Glutamatergic neuron (in vitro differentiated cells): ENCODE data around the gene MTNR1A. TPM values are rescaled to one million over a fixed set of nuclear protein-coding genes. Genes with fewer than 3 reads are reported as not detected.

Source experiments
- DNase-seq: peaks from one replicate; pipeline ENCODE4 v3.0.0; 2022
- H3K27ac Mint-ChIP-seq: one replicate; pipeline ENCODE4 v1.8.0; 2020; ENCODE audit warnings: mild to moderate bottlenecking, mixed read lengths, inconsistent platforms; ENCODE audit not compliant: unreplicated experiment
- H3K27me3 Mint-ChIP-seq: one replicate; pipeline ENCODE4 v1.8.0; 2020; ENCODE audit warnings: mild to moderate bottlenecking, moderate library complexity, mixed read lengths, inconsistent platforms; ENCODE audit not compliant: unreplicated experiment
- H3K36me3 Mint-ChIP-seq: one replicate; pipeline ENCODE4 v1.8.0; 2020; ENCODE audit warnings: mild to moderate bottlenecking, mixed read lengths, inconsistent platforms; ENCODE audit not compliant: unreplicated experiment
- H3K4me1 Mint-ChIP-seq: one replicate; pipeline ENCODE4 v1.8.0; 2020; ENCODE audit warnings: mild to moderate bottlenecking, low read depth, mixed read lengths, inconsistent platforms; ENCODE audit not compliant: unreplicated experiment
- H3K4me3 Mint-ChIP-seq: one replicate; pipeline ENCODE4 v1.8.0; 2020; ENCODE audit warnings: mild to moderate bottlenecking, mixed read lengths, inconsistent platforms; ENCODE audit not compliant: unreplicated experiment
- H3K9me3 Mint-ChIP-seq: one replicate; pipeline ENCODE4 v1.8.0; 2020; ENCODE audit warnings: mild to moderate bottlenecking, moderate library complexity, mixed read lengths, inconsistent platforms; ENCODE audit not compliant: unreplicated experiment
- total RNA-seq: library from RNA; stranded (reverse); fragmentation: NEBNext Ultra II Directional; extraction: Animal tissue kit (Norgen Biotek cat#: 25700); gene quantifications from one replicate; pipeline ENCODE4 v1.2.1, GENCODE V29; 2021; ENCODE audit not compliant: unreplicated experiment
- TF ChIP-seq, protein P1 (sequence below): fragments of 200-600 bp; sonication (generic); IDR thresholded peaks from one replicate; pipeline ENCODE4 v1.5.0; 2021; ENCODE audit not compliant: partially characterized antibody, unreplicated experiment

MTNR1A gene
- total RNA-seq, 1 donor from 2014 or later = not detected

DNA sequence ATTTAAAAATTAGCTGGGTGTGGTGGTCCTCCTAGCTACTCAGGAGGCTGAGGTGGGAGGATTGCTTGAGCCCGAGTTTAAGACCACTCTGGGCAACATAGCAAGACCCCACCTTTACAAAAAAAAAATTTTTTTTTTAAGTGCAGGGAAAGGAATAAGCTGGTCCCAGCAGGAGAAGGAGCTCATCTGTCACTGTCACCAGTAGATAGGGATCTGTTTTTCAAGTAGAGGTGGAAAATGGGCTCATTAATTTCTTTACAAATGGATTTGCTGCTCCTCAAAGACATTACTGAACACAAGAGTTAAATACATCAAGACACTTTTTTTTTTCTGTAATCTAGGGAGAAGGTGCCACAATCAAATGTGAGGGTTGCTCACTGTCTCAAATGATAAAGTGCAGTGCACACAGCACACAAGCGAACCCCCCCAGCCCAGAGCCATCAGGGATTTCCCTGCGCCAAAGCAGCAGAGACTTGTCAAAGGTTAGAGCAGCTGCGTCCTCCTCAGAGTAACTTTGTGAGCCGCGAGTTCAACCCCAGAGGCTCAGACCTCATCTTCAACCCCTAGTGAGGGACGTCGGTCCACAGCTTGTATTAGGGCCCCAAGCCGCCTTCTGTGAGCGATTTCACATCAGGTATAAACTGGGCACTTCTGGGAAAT, 14.3 kb upstream of the MTNR1A start:
- Mint-ChIP-seq H3K36me3 (no peaks in the 10 kb centered on the region), H3K27ac (no peak overlapping the region), H3K4me1 (peaks cover 4% of the 10 kb centered on the region)

DNA sequence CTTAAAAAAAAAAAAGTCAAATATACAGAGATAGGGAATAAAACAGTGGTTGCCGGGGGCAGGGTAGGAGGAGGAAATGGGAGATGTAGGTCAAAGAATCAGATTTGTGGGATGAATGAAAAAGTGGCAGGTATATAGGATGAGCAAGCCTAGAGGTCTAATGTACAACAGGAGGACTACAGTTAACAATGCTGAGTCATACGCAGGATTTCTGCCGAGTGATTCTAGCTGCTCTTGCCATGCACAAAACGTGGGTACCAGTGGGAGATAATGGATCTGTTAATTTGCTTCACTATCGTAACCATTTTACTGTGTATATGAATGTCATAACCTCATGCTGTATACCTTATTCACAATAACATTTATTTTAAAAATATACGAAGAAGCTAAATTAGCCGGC, 10.7 kb upstream of the MTNR1A start:
- peaks cover 2% of the 10 kb centered on the region for H3K9me3 Mint-ChIP-seq
- no peak overlapping the region for H3K27ac Mint-ChIP-seq
- H3K4me3 Mint-ChIP-seq = no peak overlapping the region
- TF ChIP-seq, protein P1, sequence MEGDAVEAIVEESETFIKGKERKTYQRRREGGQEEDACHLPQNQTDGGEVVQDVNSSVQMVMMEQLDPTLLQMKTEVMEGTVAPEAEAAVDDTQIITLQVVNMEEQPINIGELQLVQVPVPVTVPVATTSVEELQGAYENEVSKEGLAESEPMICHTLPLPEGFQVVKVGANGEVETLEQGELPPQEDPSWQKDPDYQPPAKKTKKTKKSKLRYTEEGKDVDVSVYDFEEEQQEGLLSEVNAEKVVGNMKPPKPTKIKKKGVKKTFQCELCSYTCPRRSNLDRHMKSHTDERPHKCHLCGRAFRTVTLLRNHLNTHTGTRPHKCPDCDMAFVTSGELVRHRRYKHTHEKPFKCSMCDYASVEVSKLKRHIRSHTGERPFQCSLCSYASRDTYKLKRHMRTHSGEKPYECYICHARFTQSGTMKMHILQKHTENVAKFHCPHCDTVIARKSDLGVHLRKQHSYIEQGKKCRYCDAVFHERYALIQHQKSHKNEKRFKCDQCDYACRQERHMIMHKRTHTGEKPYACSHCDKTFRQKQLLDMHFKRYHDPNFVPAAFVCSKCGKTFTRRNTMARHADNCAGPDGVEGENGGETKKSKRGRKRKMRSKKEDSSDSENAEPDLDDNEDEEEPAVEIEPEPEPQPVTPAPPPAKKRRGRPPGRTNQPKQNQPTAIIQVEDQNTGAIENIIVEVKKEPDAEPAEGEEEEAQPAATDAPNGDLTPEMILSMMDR = no peak
- H3K4me1 Mint-ChIP-seq = peaks cover 2% of the 10 kb centered on the region
- H3K36me3 Mint-ChIP-seq = no peaks in the 10 kb centered on the region
- no peak for DNase-seq
- H3K27me3 Mint-ChIP-seq = no peaks in the 10 kb centered on the region

More for the DNA sequence above, 14.3 kb upstream of the MTNR1A start:
- H3K4me3 Mint-ChIP-seq = no peak overlapping the region
- DNase-seq = no peak
- H3K9me3 Mint-ChIP-seq = no peaks in the 10 kb centered on the region
- TF ChIP-seq, protein P1 = no peak
- no peaks in the 10 kb centered on the region for H3K27me3 Mint-ChIP-seq

DNA sequence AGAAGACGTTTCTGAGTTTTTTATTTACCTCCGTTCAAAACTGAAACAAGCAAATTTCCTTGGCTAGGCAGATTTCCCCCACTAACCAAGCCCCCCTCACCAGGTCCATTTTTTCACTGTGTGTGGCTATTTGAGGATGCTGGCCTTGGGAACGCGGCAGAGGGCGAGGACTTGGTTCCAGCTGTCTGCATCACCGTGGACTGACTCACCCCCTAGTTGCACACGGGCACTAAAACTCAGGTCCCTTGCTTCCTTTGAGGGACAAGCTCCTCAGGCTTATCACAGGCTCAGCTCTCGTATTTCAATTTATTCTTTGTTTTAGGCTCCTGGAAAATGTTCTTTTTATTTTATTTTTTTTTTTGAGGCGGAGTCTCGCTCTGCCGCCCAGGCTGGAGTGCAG, 8.4 kb upstream of the MTNR1A start:
- peaks cover 2% of the 10 kb centered on the region for H3K9me3 Mint-ChIP-seq
- TF ChIP-seq, protein P1 = no peak
- H3K36me3 Mint-ChIP-seq = no peaks in the 10 kb centered on the region
- H3K4me1 Mint-ChIP-seq = no peaks in the 10 kb centered on the region
- DNase-seq = no peak
- H3K4me3 Mint-ChIP-seq = no peak overlapping the region
- no peaks in the 10 kb centered on the region for H3K27me3 Mint-ChIP-seq
- H3K27ac Mint-ChIP-seq = no peak overlapping the region

DNA sequence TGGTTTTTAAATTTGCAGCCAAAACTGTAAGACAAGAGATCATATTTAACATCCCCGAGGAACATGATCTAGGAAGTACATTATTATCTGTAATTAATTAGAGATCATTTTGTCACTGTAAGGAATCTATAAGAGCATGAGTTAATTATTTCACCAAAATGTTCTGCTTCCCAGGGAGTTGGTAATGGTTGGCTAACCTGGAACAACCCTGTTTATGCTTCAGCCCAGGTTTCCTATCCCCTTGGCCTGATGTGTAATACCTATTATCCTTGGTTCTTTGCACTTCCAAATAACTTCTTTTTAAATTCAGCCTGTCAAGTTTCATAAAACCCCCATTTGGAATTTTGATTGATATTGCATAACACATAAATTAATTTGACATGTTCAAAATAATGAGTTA, 6.4 kb upstream of the MTNR1A start:
- H3K9me3 Mint-ChIP-seq = peaks cover 5% of the 10 kb centered on the region

DNA sequence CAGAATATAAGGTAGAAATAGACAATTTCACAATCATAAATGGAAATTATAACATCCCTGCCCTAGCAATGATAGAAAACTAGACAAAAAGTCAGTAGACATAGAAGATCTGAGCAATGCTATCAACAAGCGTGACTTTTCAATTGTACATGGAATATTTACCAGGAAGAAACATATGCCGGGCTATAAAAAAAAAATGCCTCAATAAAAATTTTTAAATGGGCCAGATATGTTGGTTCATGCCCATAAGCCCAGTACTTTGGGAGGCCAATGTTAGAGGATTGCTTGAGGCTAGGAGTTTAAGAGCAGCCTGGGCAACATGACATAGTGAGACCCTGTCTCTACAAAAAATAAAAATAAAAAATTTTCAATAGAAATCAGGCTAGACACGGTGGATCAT, 5.3 kb upstream of the MTNR1A start:
- H3K4me3 Mint-ChIP-seq = no peak overlapping the region
- peaks cover 5% of the 10 kb centered on the region for H3K27me3 Mint-ChIP-seq
- H3K36me3 Mint-ChIP-seq = no peaks in the 10 kb centered on the region
- peaks cover 5% of the 10 kb centered on the region for H3K9me3 Mint-ChIP-seq
- TF ChIP-seq, protein P1 = no peak
- DNase-seq = no peak
- no peak overlapping the region for H3K27ac Mint-ChIP-seq
- peaks cover 16% of the 10 kb centered on the region for H3K4me1 Mint-ChIP-seq

More for the DNA sequence above, 6.4 kb upstream of the MTNR1A start:
- Mint-ChIP-seq H3K4me1 (peaks cover 13% of the 10 kb centered on the region), H3K27me3 (peaks cover 2% of the 10 kb centered on the region), H3K4me3 (no peak overlapping the region), H3K36me3 (no peaks in the 10 kb centered on the region), H3K27ac (no peak overlapping the region)
- DNase-seq = no peak
- TF ChIP-seq, protein P1 = no peak
